Measurements from ENCODE around the gene AQP9.

DNA sequence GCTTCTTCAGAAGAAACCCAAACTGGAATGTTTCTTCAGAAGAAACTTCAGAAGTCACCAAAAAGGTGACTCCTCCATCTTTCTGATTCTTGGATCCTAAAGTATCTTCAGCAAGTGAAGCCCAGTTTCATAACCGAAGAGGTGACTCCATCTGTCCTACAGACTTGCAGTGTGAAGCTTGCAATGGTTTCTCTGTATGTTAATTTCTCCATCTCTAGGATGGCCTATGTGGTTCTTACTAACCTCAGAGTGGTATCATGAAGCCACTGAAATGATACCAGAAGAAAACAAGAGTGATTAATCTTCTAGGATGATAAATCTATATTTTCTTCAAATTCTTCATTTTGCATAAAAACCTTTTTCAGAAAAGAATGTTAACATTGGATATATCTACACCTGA, 495 bp upstream of the AQP9 start:
- no peak for TF ChIP-seq EZH2 (optimal IDR thresholded peaks at IDR 0.05; ENCODE audit: low read depth, low read length)
- TF ChIP-seq, protein P1, sequence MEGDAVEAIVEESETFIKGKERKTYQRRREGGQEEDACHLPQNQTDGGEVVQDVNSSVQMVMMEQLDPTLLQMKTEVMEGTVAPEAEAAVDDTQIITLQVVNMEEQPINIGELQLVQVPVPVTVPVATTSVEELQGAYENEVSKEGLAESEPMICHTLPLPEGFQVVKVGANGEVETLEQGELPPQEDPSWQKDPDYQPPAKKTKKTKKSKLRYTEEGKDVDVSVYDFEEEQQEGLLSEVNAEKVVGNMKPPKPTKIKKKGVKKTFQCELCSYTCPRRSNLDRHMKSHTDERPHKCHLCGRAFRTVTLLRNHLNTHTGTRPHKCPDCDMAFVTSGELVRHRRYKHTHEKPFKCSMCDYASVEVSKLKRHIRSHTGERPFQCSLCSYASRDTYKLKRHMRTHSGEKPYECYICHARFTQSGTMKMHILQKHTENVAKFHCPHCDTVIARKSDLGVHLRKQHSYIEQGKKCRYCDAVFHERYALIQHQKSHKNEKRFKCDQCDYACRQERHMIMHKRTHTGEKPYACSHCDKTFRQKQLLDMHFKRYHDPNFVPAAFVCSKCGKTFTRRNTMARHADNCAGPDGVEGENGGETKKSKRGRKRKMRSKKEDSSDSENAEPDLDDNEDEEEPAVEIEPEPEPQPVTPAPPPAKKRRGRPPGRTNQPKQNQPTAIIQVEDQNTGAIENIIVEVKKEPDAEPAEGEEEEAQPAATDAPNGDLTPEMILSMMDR (IDR thresholded peaks at IDR 0.05; ENCODE audit: low read length), result no peak
- TF ChIP-seq EZH2phosphoT487 (IDR thresholded peaks at IDR 0.05; ENCODE audit: low read length), result no peak
